OCI-LY1 (cell line): ENCODE data around the gene AHDC1.

Experiments used
- H2AFZ ChIP-seq: fragments of 200-600 bp; sonication (generic), shearing (Covaris generic); 2 replicates; pipeline ENCODE4 v1.6.0; 2014; ENCODE audit warnings: antibody characterized with exemption, mild to moderate bottlenecking, low read length
- H3F3A ChIP-seq: fragments of 200-600 bp; sonication (generic), shearing (Covaris generic); 2 replicates; pipeline ENCODE4 v1.6.0; 2014; ENCODE audit warnings: mild to moderate bottlenecking, antibody characterized with exemption, low read length, moderate library complexity; ENCODE audit not compliant: insufficient read depth
- H3K27ac ChIP-seq: fragments of 200-600 bp; sonication (generic); 2 replicates; pipeline ENCODE4 v1.5.1; 2014; ENCODE audit warnings: low read length, mixed run types, mild to moderate bottlenecking, low read depth; ENCODE audit not compliant: poor library complexity, severe bottlenecking
- H3K27me3 ChIP-seq: fragments of 200-600 bp; sonication (generic); 2 replicates; pipeline ENCODE4 v1.6.0; 2014; ENCODE audit warnings: antibody characterized with exemption, mild to moderate bottlenecking, low read length, moderate library complexity; ENCODE audit not compliant: insufficient read depth
- H3K36me3 ChIP-seq: fragments of 200-600 bp; sonication (generic); 2 replicates; pipeline ENCODE4 v1.6.1; 2014; ENCODE audit warnings: mild to moderate bottlenecking, antibody characterized with exemption, low read length, moderate library complexity, mixed read lengths; ENCODE audit not compliant: insufficient read depth
- H3K4me1 ChIP-seq: fragments of 200-600 bp; sonication (generic); 2 replicates; pipeline ENCODE4 v1.5.1; 2014; ENCODE audit warnings: mild to moderate bottlenecking, low read length, moderate library complexity; ENCODE audit not compliant: insufficient read depth, severe bottlenecking
- H3K4me2 ChIP-seq: fragments of 200-600 bp; sonication (generic), shearing (Covaris generic); 2 replicates; pipeline ENCODE4 v1.6.1; 2014; ENCODE audit warnings: low read length
- H3K4me3 ChIP-seq: fragments of 200-600 bp; sonication (generic); 2 replicates; pipeline ENCODE4 v1.5.1; 2014; ENCODE audit warnings: low read length, low read depth, mild to moderate bottlenecking, mixed read lengths; ENCODE audit not compliant: poor library complexity, severe bottlenecking
- H3K79me2 ChIP-seq: fragments of 200-600 bp; shearing (Covaris generic); 2 replicates; pipeline ENCODE4 v1.6.1; 2016; ENCODE audit warnings: mixed run types, low read length, mixed read lengths; ENCODE audit not compliant: insufficient read depth
- H3K9ac ChIP-seq: fragments of 200-600 bp; sonication (generic), shearing (Covaris generic); 2 replicates; pipeline ENCODE4 v1.6.1; 2014; ENCODE audit warnings: mild to moderate bottlenecking, low read length, mixed read lengths
- H3K9me2 ChIP-seq: fragments of 200-600 bp; sonication (generic), shearing (Covaris generic); 2 replicates; pipeline ENCODE4 v1.6.1; 2014; ENCODE audit warnings: low read depth, mild to moderate bottlenecking, low read length, mixed read lengths
- H3K9me3 ChIP-seq: fragments of 200-600 bp; shearing (Covaris generic); 2 replicates; pipeline ENCODE4 v1.6.1; 2014; ENCODE audit warnings: low read length, mixed read lengths
- H4K20me1 ChIP-seq: fragments of 200-600 bp; sonication (generic), shearing (Covaris generic); 2 replicates; pipeline ENCODE4 v1.6.0; 2016; ENCODE audit warnings: mild to moderate bottlenecking, low read length; ENCODE audit not compliant: insufficient read depth
- CTCF ChIP-seq: fragments of 200-600 bp; sonication (generic), shearing (Covaris generic); IDR thresholded peaks from 2 replicates; pipeline ENCODE4 v1.5.1; 2017; ENCODE audit warnings: mild to moderate bottlenecking, antibody characterized with exemption, low read length, moderate library complexity, mixed read lengths
- EZH2 ChIP-seq: fragments of 200-600 bp; sonication (generic), shearing (Covaris generic); IDR thresholded peaks from 2 replicates; pipeline ENCODE4 v1.8.0; 2017; ENCODE audit warnings: borderline replicate concordance, mixed run types, mild to moderate bottlenecking, antibody characterized with exemption, low read length, moderate library complexity, mixed read lengths

Gene AHDC1

GRCh38 chr1:27634985-27635367, 31.0 kb upstream of the AHDC1 start, which contains the start of gene FGR:
Gene FGR, minus strand, starts transcription at chr1:27635185. Its CDS starts 11,269 bp downstream, at chr1:27623916.
- no peaks in the 10 kb centered on the region; the same call in 1 of the 2 replicates for H3K36me3 ChIP-seq
- no peaks in the 10 kb centered on the region for H3K9me3 ChIP-seq
- no peak within 1 kb of the TSS; the same call in 1 of the 2 replicates for H3K9ac ChIP-seq
- H4K20me1 ChIP-seq = no peaks in the 10 kb centered on the region
- H3K9me2 ChIP-seq = no peaks in the 10 kb centered on the region
- H3K4me2 ChIP-seq = peak within 1 kb of the TSS; percentile 30
- H3F3A ChIP-seq = no peaks in the 10 kb centered on the region
- no peak within 1 kb of the TSS for H2AFZ ChIP-seq
- no peak for TF ChIP-seq CTCF
- TF ChIP-seq EZH2 = no peak
- H3K27me3 ChIP-seq = peaks cover 15% of the 10 kb centered on the region; the same call in 1 of the 2 replicates
- no peak within 1 kb of the TSS for H3K27ac ChIP-seq
- peaks cover 43% of the 10 kb centered on the region for H3K4me1 ChIP-seq
- no peaks in the 10 kb centered on the region for H3K79me2 ChIP-seq
- H3K4me3 ChIP-seq = peak within 1 kb of the TSS; percentile 23

GRCh38 chr1:27634177-27634984, 30.4 kb upstream of the AHDC1 start:
- Histone ChIP-seq H3K9ac (no peak overlapping the region; the same call in 1 of the 2 replicates), H3F3A (no peaks in the 10 kb centered on the region), H3K36me3 (no peaks in the 10 kb centered on the region; the same call in 1 of the 2 replicates), H3K4me1 (peaks cover 43% of the 10 kb centered on the region), H3K4me3 (peak overlapping the region; percentile 23), H3K9me2 (no peaks in the 10 kb centered on the region), H3K4me2 (peak overlapping the region; percentile 30), H3K27ac (no peak overlapping the region), H3K27me3 (peaks cover 15% of the 10 kb centered on the region; the same call in 1 of the 2 replicates), H2AFZ (no peak overlapping the region), H4K20me1 (no peaks in the 10 kb centered on the region), H3K79me2 (no peaks in the 10 kb centered on the region), H3K9me3 (no peaks in the 10 kb centered on the region)
- TF ChIP-seq EZH2 (no peak), CTCF (no peak)

GRCh38 chr1:27633640-27634176, 29.8 kb upstream of the AHDC1 start:
- peak overlapping the region; percentile 30 for H3K4me2 ChIP-seq
- peaks cover 46% of the 10 kb centered on the region for H3K4me1 ChIP-seq
- H3K9me3 ChIP-seq = no peaks in the 10 kb centered on the region
- H3F3A ChIP-seq = no peaks in the 10 kb centered on the region
- H3K36me3 ChIP-seq = no peaks in the 10 kb centered on the region; the same call in 1 of the 2 replicates
- H3K27me3 ChIP-seq = peaks cover 15% of the 10 kb centered on the region; the same call in 1 of the 2 replicates
- no peak for TF ChIP-seq CTCF
- TF ChIP-seq EZH2 = no peak
- H2AFZ ChIP-seq = no peak overlapping the region
- no peak overlapping the region; the same call in 1 of the 2 replicates for H3K9ac ChIP-seq
- no peaks in the 10 kb centered on the region for H3K9me2 ChIP-seq
- no peaks in the 10 kb centered on the region for H4K20me1 ChIP-seq
- no peaks in the 10 kb centered on the region for H3K79me2 ChIP-seq
- H3K4me3 ChIP-seq = peak overlapping the region; percentile 23
- no peak overlapping the region for H3K27ac ChIP-seq
